HG03159 (cell line): Measurements from ENCODE around the gene STK32B.
"Not testable (repeated sequence)": the region's sequence is repeated elsewhere in the genome, so short reads cannot be mapped to it uniquely, and the experiment has no call there.

Source experiments
- ATAC-seq: cut with Tn5 transposase; IDR thresholded peaks from one replicate; pipeline ENCODE4 v1.9.1; 2021; ENCODE audit warnings: mild to moderate bottlenecking, moderate library complexity; ENCODE audit not compliant: unreplicated experiment

STK32B gene

DNA sequence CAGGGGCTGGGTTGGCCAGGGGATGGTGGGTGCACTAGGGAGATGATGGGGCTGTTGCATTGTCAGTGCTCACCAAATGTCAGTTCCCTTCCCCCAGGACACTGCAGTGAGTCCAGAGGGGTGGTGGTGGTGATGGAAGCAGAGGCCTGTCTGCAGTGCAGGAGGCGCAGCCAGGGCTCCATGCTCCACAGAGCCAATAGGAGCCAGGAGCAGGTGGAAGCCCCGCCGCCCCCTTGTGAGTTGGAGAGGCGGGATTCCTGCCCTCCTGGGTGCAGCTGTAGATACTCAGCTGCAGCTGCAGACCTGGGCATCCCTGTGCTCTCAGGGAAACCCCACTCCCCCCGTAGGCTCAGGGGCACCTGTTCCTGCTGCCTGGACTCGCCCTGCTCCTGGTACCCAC is 372.4 kb downstream of the STK32B start:
- no peak for ATAC-seq

DNA sequence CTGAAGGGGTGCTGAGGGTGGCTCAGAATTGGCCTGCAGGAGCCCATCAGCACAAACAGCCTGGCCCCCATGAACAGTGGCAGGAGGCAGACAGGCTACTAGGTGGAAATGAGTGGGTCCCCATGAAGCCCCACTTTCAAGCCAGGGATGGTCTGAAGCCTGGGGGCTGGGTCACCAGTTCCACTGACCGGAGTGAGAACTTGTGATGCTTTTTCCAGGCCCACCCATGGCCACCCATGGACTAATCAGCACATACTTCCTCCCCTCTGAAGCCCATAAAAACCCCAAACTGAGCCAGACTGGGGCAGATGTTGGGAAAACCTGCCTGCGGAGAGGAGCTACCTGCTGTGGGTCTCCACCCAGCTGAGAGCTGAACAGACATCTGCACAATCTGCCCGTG is 372.9 kb downstream of the STK32B start:
- no peak for ATAC-seq

DNA sequence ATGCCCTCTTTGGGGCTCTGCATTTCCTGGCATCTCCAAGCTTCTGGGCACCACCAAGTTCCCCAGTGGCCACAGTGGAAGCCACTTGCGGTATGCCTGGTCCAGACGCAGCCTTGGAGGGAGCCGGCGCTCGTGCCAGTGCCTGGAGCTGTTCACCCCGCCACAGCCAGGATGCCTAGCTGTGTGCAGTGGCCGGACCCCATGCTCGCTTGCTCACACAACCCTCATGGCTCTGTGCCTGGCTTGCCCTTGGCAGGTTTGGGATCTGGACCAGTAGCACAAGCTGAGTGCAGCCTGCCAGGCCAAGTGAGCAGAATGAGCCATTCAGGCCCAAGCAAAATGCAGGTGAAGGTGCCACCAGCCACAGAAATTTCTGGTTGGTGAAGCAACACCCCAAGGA is 373.6 kb downstream of the STK32B start:
- no peak for ATAC-seq

DNA sequence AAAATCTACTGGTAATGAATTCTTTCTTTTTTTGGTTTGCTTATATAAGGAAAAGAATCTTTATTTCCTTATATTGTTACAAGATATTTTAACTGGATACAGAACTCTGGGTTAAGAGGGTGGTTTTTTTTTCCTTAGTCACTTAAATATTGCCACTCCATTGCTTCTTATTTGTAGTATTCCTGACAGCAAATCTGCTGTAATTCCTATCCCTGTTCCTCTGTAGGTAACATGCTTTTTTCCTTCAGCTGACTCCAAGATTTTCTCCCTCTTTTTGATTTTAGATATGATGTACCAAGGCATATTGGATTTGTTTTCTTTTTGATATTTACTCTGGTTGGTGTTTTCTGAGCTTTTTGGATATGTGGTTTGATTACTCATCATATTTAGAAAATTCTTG is 378.5 kb downstream of the STK32B start:
- ATAC-seq, result no peak

DNA sequence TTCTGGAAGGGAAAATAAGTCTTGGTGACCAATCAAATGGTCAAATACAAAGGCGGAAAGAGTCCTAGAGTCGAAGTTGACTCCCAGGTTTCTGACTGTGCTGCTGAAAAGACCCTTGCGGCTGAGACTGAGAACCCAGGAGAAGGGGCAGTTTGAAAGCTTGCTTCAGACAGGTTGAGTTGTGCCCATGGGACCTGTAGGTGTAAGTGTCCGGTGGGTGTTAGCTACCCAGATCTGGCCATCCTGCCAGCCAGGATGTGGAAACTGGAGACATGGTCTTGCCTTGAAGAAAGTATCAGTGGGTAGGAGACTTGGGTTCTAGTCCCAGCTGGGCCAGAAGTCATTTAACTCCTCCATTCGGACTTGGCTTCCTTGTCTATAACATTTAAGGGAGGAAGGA is 381.9 kb downstream of the STK32B start:
- ATAC-seq, result no peak

DNA sequence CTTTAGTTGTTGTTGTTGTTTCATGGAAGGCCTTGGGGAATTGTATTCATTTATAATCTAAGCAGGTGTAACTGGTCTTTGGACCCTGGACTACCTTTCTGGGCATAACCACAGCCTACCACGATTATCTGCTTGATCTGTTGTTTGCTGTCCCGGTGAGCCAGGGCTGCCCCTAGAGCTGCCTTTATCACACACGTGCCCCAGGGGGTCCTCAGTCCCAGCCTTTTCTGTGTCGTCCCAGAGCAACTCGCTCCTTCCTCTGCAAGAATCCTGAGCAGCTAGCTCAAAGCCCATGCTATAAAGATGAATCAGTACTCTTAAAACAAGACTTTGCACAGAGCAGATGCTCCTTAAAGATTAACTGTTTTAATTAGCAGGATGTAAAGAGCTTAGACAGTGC is 383.9 kb downstream of the STK32B start:
- no peak for ATAC-seq

DNA sequence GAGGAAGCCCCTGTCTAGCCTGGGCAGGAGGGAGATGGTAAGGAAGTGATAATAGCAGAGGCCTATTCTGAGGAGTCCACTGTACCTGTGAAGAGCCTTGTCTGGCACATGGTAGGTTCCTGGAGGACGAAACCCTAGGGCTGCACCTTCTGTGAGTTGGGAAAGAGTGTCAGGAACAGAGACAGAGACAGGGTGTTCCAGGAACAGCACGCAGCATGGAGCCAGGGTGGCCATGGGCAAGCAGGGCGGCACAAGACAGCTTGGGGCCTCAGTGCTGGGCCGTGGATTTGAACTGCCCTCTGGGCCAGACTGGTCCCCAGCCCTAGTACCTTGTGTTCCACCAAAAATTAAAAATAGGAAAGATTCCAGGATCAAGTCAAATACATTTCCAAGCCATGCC is 384.5 kb downstream of the STK32B start:
- ATAC-seq, result no peak

DNA sequence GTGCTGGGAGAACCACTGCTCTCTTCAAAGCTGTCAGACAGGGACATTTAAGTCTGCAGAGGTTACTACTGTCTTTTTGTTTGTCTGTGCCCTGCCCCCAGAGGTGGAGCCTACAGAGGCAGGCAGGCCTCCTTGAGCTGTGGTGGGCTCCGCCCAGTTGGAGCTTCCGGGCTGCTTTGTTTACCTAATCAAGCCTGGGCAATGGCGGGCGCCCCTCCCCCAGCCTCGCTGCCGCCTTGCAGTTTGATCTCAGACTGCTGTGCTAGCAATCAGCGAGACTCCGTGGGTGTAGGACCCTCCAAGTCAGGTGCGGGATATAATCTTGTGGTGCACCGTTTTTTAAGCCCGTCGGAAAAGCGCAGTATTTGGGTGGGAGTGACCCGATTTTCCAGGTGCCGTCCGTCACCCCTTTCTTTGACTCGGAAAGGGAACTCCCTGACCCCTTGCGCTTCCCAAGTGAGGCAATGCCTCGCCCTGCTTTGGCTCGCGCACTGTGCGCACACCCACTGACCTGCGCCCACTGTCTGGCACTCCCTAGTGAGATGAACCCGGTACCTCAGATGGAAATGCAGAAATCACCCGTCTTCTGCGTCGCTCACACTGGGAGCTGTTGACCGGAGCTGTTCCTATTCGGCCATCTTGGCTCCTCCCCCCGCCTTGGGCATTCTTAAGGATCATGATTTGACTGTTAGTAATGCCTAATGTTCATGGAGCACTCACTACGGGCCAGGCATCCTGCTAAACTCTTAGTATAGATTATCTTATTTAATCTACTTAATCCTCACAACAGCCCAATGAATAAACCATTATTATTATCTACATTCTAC is 392.9 kb downstream of the STK32B start:
- ATAC-seq, result not testable (repeated sequence)

DNA sequence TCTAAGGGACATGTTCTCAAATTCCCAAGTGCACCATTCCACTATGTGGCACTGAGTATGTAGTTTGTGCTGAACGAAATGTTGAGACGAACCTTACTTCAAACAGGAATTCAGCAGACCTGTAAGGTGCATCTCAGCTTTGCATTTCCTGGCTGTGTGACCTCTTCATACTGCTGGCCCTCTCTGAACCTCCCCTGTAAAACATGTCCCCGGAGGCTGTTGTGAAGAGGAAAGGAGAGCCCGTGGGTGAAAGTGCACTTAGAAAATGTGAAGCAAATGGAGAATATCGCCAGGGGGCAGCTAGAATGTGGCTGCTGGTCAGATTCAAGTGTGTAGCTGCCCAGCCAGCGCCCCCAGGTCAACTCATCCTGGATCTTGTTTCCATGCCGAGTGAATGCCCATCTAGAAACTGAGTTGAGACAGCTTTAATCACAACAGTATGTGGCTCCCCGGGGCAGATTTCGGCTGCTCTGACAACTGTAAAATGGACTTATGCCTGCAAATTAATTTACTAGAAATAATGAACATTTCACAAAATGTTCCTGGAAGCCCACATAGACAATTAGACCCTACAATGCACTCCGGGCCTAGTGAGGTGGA is 393.7 kb downstream of the STK32B start:
- no peak for ATAC-seq

DNA sequence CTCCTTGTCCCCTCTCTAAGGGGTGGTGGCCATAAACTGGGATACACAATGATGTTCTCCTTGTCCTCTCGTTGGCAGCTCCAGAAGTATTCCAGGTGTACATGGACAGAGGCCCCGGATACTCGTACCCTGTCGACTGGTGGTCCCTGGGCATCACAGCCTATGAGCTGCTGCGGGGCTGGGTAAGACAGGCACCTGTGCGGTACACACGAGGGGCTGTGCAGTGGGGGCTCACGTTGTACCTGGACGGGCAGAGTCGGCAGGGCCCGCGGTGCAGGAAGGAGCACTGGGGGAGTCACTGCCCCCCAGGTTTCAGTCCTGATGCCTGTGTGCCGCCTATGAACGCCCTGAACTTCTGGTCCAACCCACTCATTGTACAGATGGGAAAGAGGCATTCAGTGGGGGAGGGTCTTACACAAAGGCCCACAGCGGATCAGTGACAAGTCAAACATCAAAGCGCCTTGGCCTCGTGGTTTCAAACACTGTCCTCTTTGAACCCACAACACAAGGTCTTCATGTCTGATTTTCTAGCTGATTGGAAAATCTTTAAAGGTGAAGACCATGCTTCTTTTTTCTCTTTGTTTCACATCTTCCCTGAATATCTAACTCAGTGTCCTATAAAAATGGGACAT is 395.4 kb downstream of the STK32B start:
- no peak for ATAC-seq

DNA sequence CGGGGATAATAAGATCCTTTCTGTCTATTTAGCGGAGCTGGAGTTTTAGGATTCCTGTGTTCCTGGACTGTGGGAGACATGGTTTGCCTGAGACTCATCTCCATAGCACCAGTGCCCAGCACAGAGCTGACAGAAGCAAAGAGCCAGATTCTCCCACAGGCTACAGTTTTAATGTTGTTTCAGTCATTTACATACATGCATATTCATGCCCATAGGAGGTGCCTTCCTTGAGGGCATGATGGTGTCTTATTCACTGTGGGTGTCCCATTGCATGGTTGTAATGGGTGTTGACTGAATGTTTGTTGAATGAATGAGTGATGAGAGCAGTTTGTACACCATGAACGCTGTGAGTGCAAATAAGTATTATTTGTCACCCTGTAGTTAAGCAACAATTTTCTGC is 396.5 kb downstream of the STK32B start:
- no peak for ATAC-seq

DNA sequence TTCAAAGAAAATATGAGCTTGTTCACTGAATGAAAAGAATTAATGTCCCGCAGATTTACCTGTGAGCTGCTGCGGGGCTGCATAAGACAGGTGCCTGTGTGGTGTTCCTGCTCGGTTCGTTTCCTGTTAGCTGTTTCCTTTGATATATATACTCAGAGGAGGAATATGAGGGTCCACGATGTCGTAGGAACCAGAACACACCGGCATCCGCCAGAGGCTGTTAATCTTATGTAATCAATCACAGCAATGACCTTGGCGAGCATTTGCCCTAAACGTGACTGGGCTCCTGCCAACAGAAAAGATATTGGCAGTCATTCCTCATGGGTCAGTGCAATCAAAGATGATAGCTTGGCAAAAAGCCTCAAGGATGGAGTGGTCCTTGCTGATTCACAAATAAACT is 396.9 kb downstream of the STK32B start:
- ATAC-seq, result no peak

DNA sequence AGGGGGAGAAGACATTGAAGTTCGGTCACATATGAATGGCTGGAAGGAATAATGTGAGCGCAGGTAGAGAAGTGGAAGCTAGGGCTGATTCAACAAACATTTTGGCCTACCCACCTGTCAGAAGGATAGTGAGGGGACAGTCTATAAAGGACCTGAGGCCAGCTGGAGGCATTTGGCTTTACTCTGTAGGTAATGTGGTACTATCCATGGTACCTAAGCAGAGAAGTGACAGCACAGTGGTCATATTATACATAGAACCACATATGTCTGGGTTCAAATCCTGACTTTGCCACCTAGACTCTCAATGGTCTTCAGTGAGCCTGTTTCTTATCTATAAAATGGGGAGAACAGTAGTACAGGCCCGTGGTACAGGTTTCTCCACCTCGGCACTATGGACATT is 400.0 kb downstream of the STK32B start:
- ATAC-seq, result no peak

DNA sequence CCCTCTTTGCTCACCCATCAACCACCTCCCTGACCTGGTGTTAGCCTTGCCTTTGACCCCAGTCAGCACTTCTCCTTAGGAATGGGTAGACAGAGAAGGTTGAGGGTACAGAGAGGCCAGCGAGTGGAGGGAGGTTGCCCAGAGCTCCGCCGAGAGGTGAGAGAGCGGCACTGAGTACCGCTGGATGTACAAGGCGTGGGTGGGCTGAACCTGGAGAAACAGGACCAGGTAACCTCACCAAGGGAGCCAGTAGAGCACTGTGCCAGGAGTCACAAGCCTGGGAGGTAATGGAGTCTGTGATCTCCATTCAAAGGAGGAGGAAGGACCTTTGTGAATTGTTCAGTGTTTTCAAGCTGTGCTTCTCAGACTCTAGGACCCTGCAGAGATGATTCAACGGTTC is 400.9 kb downstream of the STK32B start:
- no peak for ATAC-seq

DNA sequence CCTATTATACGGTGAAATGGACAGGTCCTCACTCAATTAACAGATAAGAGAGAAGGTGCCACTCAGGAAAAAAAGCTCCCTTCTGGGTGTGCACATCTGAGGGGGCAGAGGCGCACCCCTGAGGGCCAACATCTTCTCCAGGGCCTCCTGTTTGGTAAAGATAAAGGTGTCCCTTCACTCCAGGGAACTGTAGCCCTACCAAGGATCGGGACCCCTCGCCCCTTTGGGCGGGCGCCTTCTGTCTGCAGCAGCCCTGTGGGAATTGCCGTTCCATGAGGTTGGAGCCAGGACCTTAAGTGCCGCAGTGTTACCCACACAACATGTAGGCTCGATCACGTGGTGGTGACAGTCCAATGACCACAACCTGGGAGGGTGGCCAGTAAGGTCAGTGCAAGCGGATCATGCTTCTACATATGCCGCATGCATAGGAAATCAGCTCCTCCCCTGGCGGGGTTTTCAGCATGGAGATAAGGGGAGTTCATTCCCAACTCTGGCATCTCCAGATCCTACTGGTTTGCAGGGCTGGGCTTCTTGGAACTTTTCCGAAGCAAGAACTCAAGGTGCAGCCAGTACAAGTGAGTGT is 403.8 kb downstream of the STK32B start:
- ATAC-seq, result no peak

DNA sequence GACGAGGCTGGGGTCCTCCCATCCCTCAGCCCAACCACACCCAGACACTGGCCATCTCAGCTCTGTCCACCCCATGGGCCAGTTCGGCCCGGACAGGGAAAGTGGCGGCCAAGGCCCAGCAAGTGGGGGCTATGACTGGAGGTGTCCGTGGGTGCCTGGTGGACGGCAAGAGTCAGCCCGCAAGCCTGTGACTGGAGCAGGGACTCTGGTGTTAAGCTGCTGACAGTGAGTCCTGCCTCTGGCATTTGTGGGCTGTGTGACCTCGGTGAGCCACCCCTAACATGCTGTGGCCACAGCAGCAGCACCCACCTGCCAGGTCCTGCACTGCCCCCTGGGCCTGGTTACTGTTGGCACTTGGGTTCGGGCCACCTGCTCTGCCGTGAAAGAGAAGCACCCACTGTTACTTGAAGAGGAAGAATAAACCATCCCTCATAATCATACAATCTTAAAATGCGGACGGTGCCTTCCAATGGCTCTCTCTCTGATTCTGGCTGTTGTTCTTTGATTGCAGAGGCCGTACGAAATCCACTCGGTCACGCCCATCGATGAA is 405.1 kb downstream of the STK32B start:
- no peak for ATAC-seq

DNA sequence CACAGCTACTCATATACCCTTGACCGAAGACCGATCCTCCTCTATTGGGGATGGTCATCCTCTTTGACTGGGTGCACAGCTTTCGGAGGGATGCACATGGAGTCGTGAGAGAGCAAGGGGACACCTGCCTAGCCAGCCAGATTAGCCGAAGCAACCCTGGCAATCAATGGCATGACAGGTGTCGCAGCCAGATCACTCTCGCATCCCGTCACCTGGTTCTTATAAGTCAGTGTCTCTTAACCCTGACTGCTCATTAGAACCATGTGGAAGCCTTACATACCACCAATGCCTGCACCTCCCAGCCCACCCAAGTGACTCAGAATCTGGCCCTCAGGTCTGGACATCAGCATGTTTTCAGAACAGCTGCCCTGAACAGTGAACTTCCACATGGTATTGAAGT is 407.4 kb downstream of the STK32B start:
- no peak for ATAC-seq

DNA sequence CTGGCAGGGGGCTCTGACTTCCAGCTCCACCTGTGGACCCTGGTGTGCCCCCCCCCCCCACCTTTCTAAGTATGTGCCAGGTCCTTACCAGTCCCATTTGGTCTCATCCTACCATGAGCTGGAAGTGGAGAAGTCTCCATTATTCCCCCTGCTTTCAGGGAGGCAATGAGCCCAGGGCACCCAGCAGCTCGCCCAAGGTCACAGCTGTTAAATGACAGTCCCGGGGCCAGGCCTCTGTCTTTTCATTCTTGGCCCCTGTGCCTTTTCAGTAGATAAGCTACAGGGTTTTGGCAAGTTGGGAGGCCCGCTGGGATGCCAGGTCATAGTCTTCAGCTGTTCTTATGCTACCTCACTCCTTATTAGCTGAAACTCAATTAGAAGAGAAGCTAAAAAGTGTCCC is 408.0 kb downstream of the STK32B start:
- ATAC-seq, result no peak

DNA sequence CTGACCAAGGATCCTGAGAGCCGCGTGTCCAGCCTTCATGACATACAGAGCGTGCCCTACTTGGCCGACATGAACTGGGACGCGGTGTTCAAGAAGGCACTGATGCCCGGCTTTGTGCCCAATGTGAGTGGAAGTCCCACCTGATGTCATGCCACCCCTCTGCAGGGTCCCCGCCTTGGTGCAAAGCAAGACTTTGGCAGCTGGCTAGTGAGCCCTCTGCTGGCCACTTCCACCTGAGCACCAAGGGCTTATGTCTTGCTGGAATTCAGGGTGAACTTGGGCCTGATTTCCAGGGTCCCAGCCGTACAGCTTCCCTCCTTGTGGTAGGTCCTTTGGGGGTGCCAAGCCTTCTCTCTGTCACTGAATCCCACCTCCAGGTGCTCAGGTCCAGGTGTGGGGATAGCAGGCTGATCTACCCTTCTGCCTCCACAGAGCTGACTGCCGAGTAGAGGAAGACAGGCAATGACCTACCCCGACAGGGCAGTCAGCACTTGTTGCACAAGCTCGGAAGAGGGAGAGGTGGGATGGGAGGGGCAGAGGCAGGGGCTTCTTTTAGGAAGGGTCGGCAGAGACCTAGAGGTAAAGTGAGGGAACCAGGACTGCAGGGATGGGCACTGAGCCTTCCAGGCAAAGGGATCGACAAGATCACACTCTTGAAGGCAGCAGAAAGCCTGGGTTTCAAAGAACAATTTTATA is 409.0 kb downstream of the STK32B start:
- no peak for ATAC-seq

DNA sequence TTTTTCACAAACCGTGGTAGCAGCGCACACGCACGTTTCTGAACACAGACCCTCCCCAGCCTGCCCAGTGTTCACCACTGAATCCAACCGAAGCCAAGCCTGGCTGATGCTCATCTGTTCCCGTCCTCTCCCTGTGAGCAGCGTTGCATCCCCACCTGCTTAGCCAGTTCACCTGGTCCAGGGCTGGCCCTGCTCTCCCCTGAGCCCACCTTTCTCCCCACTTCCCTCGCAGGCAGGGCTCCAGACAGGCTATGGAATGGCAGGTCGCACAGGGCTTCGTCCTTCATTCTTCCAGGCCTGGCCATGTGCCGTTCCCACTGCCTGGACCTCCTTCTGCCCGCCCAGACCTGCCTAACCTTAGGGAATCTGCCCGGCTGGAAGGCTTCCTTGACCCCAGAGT is 410.2 kb downstream of the STK32B start:
- no peak for ATAC-seq

DNA sequence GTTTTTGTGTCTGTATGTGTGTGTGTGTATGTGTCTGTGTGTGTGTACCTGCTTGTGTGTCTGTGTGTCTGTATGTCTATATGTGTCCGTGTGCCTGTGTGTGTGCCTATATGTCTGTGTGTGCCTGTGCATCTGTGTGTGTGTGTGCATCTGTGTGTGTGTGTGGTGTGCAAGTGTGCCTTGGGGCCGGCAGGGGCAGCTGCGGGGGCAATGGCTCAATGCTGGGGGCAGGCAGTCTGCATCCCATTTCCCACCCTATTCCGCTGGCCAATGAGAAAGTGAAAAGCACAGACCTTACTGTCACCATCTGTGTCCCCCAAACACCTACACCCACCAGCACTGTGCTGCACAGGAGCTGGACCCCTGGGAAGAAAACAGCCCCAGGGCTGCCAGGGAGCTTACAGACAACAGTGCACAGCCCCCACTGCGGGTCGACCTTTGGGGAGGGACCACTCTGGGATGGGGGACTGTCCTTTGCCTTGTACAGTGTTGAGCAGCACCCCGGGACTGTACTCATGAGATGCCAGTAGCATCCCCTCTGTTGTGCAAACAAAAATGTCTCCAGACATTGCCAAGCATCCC is 411.1 kb downstream of the STK32B start:
- no peak for ATAC-seq
